Stimulated activated CD4-positive, alpha-beta T cell treated with anti-CD3 and anti-CD28 coated beads, TNF-alpha, amount 100 ng/mL, for 4 hours (primary cell): ENCODE results near the gene IFI27.
A peak's percentile ranks its signal among the peaks of the same experiment; 100 is the strongest.

Experiments
- DNase-seq, 3 experiments: peaks; one replicate each; pipeline ENCODE4 v3.0.0-alpha.2; 2020; ENCODE audit warnings: low read depth in 3 of 3

Gene IFI27

DNA sequence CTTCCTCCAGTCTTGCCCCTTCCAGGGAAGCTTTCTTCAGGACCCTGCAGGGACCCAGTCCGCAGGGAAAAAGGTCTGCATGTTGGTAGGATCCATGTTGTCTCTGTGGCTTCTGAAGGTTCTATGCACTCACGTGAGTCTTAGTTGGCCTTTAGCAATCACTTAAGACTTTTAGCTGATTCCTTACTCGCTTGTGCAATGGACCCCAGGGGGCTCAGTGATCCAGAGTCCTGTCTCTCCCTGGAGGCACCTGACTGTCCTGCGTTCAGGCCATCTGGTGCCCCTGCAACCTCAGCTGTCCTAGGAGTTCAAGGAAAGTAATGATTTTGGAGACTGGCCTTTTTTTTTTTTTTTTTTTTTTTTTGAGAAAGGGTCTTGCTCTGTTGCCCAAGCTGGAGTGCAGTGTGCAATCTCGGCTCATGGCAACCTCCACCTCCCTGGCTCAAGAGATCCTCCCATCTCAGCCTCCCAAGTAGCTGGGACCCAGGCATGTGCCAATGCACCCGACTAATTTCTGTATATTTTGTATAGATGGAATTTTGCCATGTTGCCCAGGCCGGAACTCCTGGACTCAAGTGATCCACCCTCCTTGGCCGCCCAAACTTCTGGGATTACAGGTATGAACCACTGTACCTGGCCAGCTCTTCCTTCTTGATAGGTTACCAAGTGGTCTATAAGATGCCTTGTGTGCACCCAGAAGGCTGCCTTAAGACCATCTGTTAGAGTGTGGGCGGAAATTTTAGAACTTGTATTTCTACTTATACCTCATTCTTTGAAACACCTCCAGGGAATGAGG lies 14.2 kb downstream of the IFI27 start:
- DNase-seq, result no peak

- DNase-seq, result no peak
Measured at GRCh38 chr14:94125659-94126418, 15.3 kb downstream of the IFI27 start.

GRCh38 chr14:94126419-94126677 lies 15.8 kb downstream of the IFI27 start:
- DNase-seq, result no peak

GRCh38 chr14:94126800-94127199 lies 16.3 kb downstream of the IFI27 start:
- DNase-seq, result no peak

DNA sequence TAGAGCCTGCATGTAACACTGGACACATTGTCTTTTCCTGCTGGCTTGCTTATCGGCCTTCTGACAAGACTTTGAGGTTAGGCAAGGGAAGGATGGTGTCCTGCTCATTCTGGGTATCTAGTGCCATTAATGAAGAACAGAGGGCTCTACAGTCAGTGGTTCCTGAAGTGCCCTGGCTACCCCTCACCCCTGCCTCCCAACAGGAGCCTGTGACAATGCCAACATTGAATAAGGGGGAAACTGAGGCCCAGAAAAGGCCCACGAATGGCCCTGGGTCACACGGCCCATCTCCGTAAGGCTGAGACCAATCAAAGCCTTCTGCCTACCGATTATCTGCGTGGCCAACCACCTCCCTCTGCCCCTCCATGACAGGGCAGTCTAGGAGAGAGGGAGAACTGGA lies 16.8 kb downstream of the IFI27 start:
- DNase-seq, result no peak

DNA sequence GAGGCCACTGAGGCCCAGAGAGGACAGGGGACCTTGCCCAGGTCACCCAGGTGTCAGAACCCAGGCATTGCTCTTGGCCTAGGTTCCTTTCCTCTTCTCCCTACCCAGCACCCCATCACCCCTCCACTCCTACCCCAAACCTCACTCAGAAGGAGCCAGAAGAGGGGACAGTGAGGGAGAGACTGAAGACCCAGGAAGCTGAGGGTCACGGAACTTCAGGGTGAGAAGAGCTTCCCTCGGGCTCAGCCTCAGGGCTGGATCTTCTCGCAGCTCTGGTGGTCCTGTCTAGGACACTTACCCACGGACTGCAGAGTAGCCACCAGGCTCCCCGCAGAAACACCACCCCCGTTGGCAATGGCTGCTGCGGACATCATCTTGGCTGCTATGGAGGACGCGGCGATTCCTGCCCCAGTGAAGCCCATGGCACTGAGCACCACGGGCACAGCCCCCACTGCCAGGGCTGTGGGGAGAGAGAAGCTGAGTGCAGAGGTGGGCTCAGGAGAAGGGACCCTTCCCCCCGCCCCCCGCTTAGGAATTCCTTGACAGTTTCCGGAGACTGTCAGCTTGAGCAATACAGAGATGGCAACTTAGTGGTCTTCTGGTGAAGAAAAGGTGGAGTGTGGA lies 17.8 kb downstream of the IFI27 start:
- no peak for DNase-seq

- DNase-seq, result peak; percentile 27 to 39 (median 30)
Measured at GRCh38 chr14:94129111-94129757, 18.7 kb downstream of the IFI27 start, which contains the start of gene IFI27L2. Gene IFI27L2, minus strand, starts transcription at chr14:94129604. Its CDS starts 40 bp downstream, at chr14:94129564.

DNA sequence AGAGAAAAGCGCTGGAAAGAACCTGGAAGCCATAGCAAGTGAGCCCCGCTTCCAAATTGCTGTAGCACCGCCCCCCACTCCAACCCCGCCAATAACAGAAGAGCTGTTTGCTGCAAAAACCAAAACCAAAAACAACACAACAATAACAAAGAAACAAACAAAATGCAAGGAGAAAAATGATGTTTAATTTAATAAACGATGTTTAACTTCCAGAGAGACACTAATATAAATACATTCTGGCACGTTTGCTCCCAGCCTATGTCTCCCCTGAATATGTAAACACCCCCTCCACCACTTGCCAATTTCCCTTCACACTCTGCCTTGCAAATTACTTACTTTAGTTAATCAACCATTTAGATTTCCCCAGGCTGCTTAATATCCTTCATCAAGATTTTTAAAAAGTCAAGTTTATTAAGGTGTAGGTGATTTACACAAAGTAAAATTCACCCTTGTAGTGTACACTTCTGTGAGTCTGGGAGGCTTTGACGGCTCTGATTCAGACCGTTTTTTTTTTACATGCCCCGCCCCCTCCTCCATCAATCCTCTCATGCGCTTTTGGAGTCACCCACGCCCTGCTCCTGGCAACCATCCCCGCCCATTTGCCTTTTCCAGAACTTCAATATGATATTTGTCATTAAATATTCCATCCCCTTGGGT lies 19.4 kb downstream of the IFI27 start:
- DNase-seq, result no peak

DNA sequence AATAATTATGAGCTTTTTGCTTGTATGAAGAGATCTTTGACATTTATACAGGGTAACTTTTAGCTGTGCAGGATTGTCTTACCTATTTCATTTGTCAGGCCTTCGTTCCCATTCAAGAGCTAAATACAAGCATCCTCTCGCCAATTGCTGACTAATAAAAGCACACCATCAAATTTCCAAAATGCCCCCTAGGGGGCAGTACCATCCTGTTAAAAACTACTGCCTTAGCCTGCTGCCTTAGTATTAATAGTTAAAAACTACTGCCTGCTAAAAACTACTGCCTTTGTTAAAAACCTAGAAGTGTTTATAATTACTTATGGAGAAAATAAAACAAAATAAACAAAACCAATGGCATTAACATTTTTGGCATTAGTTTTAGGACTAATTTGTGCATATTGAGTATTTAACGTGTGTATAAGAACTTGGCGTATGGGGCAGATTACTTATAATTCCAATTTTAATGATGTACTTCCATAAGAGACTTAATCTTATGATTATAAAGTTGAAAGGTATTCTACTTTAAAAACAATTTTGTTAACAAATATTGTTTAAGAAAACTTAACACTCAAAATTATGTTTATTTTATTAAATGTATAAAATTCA lies 21.9 kb downstream of the IFI27 start:
- peak in 1 of 3 experiments; percentile 45 for DNase-seq

DNA sequence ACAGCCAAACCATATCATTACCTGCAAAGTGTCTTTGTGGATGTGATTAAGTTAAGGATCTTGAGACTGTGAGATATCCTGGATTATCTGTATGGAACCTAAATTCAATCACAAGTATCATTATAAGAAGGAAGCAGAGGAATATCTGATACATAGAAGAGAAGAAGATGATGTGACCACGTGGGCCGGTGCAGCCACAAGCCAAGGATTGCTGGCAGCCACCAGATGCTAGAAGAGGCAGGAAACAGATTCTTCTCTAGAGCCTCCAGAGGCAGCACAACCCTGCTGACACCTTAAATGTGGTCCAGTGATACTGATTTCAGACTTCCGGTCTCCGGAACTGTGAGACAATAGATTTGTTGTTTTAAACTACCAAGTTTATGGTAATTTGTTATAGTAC lies 24.9 kb downstream of the IFI27 start:
- DNase-seq, result no peak

DNA sequence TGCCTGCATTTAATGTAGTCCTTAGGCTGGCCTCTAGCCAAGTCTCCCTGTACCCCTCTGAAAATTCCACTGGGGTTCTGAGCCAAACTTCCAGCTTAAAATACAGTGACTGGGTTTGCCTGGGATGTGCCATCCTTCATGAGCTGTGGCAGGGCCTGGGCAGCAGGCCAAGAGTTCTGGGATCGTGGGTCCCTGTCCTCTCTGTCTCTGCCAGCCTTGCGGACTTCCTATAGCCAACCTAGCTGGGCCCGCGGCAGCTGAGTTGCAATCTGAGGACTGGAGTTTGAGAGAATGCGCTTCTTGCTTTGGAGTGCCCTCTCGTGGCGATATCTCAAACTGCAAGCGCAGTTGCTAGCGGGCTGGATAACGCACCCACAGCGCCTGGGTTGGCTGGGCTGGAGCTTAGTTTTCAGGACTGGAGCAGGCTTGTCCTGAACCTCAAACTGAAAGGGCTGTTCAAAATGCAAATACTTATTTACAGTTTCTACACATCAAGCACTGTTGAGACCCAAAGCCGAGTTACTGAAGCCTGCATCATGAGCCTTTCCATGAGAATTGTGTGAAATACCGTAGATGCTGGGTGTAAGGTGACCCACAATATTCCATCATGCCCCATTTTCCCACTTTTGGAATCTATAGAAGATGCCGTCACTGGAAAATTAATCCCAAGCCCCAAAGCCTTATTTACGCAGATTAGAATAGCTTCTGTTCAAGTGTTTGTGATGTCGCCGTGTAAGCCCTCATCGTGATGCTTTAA lies 26.2 kb downstream of the IFI27 start:
- DNase-seq, result peak; percentile 69 to 72 (median 71)

GRCh38 chr14:94138251-94138650 lies 27.7 kb downstream of the IFI27 start:
- no peak for DNase-seq

- DNase-seq, result no peak
Measured at GRCh38 chr14:94139006-94139405, 28.5 kb downstream of the IFI27 start.

DNA sequence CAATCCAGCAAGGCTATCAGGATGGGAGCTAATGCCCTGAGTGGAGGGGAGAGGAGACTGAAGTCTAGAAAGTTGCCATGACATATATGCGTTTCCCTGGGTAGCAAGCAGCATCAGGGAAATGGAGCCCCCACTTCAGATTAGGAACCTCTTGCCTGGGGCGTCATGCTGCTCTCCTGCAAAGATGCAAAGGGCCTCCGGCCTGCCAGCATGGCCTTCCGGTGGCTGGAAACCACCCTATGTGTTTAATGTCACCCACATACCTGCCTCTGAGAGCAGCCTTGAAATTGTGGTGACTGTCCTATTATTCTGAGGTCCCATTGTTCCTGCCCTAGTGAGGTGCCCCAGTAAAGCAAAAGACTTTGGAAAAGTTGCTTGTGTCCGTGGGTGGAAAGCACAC lies 28.9 kb downstream of the IFI27 start:
- no peak for DNase-seq

GRCh38 chr14:94142247-94142646 lies 31.7 kb downstream of the IFI27 start:
- DNase-seq, result no peak

DNA sequence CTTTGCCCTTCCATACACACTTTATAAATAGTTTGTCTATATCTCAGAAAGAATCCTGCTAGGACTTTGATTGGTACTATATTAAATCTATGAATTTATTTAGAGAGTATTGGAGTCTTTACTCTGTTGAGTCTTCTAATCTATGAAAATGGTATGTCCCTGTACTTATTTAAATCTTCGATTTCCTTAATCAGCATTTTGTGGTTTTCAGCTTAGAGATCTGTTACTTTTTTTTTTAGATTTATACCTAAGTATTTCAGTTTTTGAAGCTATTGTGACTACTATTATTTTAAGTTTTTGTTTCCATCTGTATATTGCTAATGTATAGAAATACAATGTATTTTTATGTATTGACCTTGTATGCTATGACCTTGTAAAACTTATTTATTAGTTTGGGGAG lies 32.3 kb downstream of the IFI27 start:
- DNase-seq, result no peak

- DNase-seq, result no peak
Measured at GRCh38 chr14:94143239-94143638, 32.7 kb downstream of the IFI27 start.

GRCh38 chr14:94143711-94144110 lies 33.2 kb downstream of the IFI27 start:
- no peak for DNase-seq

GRCh38 chr14:94144765-94145164 lies 34.2 kb downstream of the IFI27 start:
- no peak for DNase-seq

DNA sequence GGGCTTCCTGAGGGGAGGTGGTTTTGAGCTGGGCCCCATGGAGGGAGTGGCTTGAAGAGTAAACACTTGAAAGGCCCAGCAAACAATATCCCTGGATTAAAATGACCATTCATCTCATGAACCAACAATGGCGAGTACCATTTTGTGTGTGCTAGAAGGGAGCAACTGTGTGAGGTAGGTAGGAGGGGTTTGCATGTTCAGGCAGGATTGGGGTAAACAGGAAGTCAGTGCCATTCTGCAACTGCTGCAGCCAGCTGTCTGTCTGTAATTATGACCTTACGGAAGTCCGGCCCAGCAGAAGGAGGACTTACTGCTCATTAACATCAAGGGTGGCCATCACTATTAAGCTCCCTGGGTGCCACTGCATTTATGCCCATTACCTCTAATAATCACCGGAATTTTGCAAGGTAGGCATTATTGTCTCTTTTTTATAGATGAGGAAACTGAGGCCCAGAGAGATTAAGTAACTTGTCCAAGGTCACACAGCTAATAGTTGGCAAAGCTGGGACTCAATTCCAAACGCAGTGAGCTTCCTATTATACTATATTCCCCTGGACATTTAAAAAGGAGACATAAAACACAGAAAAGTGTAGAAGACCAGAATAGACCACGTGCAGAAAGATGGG lies 35.5 kb downstream of the IFI27 start:
- no peak for DNase-seq
